ENCODE measurements around the gene QKI.

The QKI gene

GRCh38 chr6:163533443-163533842, 118.9 kb downstream of the QKI start:
- no peak for DNase-seq (ENCODE audit: low spot score)

GRCh38 chr6:163536770-163537169, 122.3 kb downstream of the QKI start:
- no peak for DNase-seq (ENCODE audit: low spot score)

GRCh38 chr6:163538331-163538730, 123.8 kb downstream of the QKI start:
- DNase-seq (ENCODE audit: low spot score) = no peak

- no peak for DNase-seq (ENCODE audit: low spot score)
Observed at GRCh38 chr6:163539101-163539762, 124.7 kb downstream of the QKI start.

- DNase-seq (ENCODE audit: low spot score) = no peak
Observed at GRCh38 chr6:163543321-163543720, 128.8 kb downstream of the QKI start.

- DNase-seq (ENCODE audit: low spot score) = no peak
Observed at GRCh38 chr6:163545370-163545769, 130.9 kb downstream of the QKI start.

- DNase-seq (ENCODE audit: low spot score) = no peak
Observed at GRCh38 chr6:163547287-163547686, 132.8 kb downstream of the QKI start.

GRCh38 chr6:163548624-163549023, 134.1 kb downstream of the QKI start:
- DNase-seq (ENCODE audit: low spot score) = no peak

- no peak for DNase-seq (ENCODE audit: low spot score)
Observed at GRCh38 chr6:163554032-163554431, 139.5 kb downstream of the QKI start.

- no peak for DNase-seq (ENCODE audit: low spot score)
Observed at GRCh38 chr6:163554663-163555062, 140.1 kb downstream of the QKI start.

- no peak for DNase-seq (ENCODE audit: low spot score)
Observed at GRCh38 chr6:163559661-163560060, 145.1 kb downstream of the QKI start.

- no peak for DNase-seq (ENCODE audit: low spot score)
Observed at GRCh38 chr6:163563318-163563717, 148.8 kb downstream of the QKI start.

GRCh38 chr6:163564534-163564933, 150.0 kb downstream of the QKI start:
- no peak for DNase-seq (ENCODE audit: low spot score)

- DNase-seq (ENCODE audit: low spot score) = no peak
Observed at GRCh38 chr6:163565140-163565539, 150.6 kb downstream of the QKI start.

- DNase-seq (ENCODE audit: low spot score) = no peak
Observed at GRCh38 chr6:163566056-163566455, 151.5 kb downstream of the QKI start.

GRCh38 chr6:163568275-163568674, 153.8 kb downstream of the QKI start:
- no peak for DNase-seq (ENCODE audit: low spot score)

GRCh38 chr6:163570579-163571231, 156.2 kb downstream of the QKI start:
- DNase-seq (ENCODE audit: low spot score) = no peak

GRCh38 chr6:163571730-163572129, 157.2 kb downstream of the QKI start:
- DNase-seq (ENCODE audit: low spot score) = no peak

GRCh38 chr6:163572612-163573011, 158.1 kb downstream of the QKI start:
- no peak for DNase-seq (ENCODE audit: low spot score)

- DNase-seq (ENCODE audit: low spot score) = no peak
Observed at GRCh38 chr6:163573503-163574179, 159.1 kb downstream of the QKI start.

- DNase-seq (ENCODE audit: low spot score) = no peak
Observed at GRCh38 chr6:163576114-163576513, 161.6 kb downstream of the QKI start.

GRCh38 chr6:163577404-163577803, 162.9 kb downstream of the QKI start:
- DNase-seq (ENCODE audit: low spot score) = no peak

GRCh38 chr6:163579111-163579879, 164.8 kb downstream of the QKI start:
- DNase-seq (ENCODE audit: low spot score) = no peak
